HG02943 (cell line): ENCODE results near the gene BAIAP2L1.
"Not testable (repeated sequence)": the region's sequence is repeated elsewhere in the genome, so short reads cannot be mapped to it uniquely, and the experiment has no call there.

ENCODE experiments used
- ATAC-seq: cut with Tn5 transposase; IDR thresholded peaks from one replicate; pipeline ENCODE4 v1.9.1; 2021; ENCODE audit warnings: mild to moderate bottlenecking, low read depth, moderate library complexity; ENCODE audit not compliant: unreplicated experiment

Gene BAIAP2L1

GRCh38 chr7:98324782-98325181 lies 76.1 kb downstream of the BAIAP2L1 start:
- ATAC-seq = no peak

GRCh38 chr7:98323597-98324322 lies 77.1 kb downstream of the BAIAP2L1 start:
- ATAC-seq = no peak

- ATAC-seq = no peak
Measured at GRCh38 chr7:98322331-98323270, 78.3 kb downstream of the BAIAP2L1 start.

GRCh38 chr7:98321301-98321700 lies 79.6 kb downstream of the BAIAP2L1 start:
- no peak for ATAC-seq

- no peak for ATAC-seq
Measured at GRCh38 chr7:98319176-98319575, 81.7 kb downstream of the BAIAP2L1 start.

GRCh38 chr7:98317366-98318040 lies 83.4 kb downstream of the BAIAP2L1 start:
- ATAC-seq = no peak

GRCh38 chr7:98315994-98316527 lies 84.8 kb downstream of the BAIAP2L1 start:
- not testable (repeated sequence) for ATAC-seq

- no peak for ATAC-seq
Measured at GRCh38 chr7:98315318-98315993, 85.4 kb downstream of the BAIAP2L1 start.

GRCh38 chr7:98314469-98314868 lies 86.4 kb downstream of the BAIAP2L1 start:
- no peak for ATAC-seq

- ATAC-seq = no peak
Measured at GRCh38 chr7:98312201-98312600, 88.7 kb downstream of the BAIAP2L1 start.

GRCh38 chr7:98309566-98309965 lies 91.3 kb downstream of the BAIAP2L1 start:
- no peak for ATAC-seq

GRCh38 chr7:98307971-98308466 lies 92.9 kb downstream of the BAIAP2L1 start:
- ATAC-seq = no peak

GRCh38 chr7:98305951-98306535 lies 94.8 kb downstream of the BAIAP2L1 start:
- no peak for ATAC-seq

GRCh38 chr7:98303906-98304305 lies 97.0 kb downstream of the BAIAP2L1 start:
- no peak for ATAC-seq

GRCh38 chr7:98303176-98303865 lies 97.6 kb downstream of the BAIAP2L1 start:
- ATAC-seq = no peak

GRCh38 chr7:98301693-98302470 lies 99.0 kb downstream of the BAIAP2L1 start:
- no peak for ATAC-seq

GRCh38 chr7:98300595-98301372 lies 100.1 kb downstream of the BAIAP2L1 start:
- no peak for ATAC-seq
